Endothelial cell of hepatic sinusoid (primary cell): Measurements from ENCODE around the gene SORL1-AS1.
"Not testable (repeated sequence)": the region's sequence is repeated elsewhere in the genome, so short reads cannot be mapped to it uniquely, and the experiment has no call there.

Experiments used
- in situ Hi-C: cut with HindIII; loops from 2 replicates; pipeline ENCODE4 v1.10.0; 2017; ENCODE audit warnings: low sequenced_read_pairs

The SORL1-AS1 gene

DNA sequence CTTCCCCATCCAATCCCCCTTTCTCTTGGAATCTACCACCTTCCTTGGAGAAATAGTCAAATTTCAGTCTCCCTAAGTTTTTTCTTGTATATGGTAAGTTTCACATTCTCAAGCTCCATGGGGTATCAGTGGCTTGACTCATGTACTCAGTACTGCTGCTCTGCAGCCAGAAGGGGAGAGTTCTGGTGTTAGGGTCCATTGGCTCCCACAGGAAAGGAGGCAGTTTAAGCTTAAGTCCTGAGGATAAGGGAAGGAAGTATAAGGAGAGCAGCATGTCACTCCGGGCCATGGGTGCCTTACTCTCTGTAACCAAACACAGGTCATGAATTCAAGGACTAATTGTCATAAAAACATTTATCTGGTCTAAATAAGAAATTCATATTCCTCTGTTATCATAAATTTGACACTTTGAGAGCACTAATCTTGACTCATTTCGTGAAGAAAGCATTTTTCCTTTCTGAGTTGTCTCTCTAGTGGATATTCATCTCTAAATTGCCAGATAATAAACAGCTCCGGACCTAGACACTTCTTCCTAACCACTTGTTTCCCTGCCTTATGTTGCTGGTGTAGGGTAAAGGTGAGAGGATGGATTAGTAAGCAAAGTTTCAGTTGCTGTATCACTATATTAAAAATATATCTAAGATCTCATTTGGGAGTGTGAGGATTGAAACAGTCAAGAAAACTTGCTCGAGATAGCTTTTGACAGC, 20.8 kb downstream of the SORL1-AS1 start:
- in situ Hi-C loops = no loop called here

DNA sequence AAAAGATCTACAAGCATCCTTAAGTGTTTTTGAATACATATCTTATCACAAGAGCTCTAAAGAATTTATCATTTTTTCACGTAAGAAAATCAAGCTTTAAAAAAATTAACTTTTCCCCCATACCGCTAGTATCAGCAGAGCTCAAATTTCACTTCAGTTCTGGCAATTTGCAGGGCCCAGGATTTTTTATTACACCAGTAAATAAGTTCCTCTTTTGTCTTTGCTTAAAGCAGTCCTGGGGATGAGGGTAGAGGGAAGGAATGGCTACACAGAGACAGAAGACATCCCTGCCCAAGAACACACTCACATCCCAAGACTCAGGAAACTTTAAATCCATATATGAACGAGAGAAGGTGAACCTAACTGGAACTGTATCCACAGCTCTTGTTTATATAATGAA, 23.2 kb downstream of the SORL1-AS1 start:
- in situ Hi-C loops = no loop called here

DNA sequence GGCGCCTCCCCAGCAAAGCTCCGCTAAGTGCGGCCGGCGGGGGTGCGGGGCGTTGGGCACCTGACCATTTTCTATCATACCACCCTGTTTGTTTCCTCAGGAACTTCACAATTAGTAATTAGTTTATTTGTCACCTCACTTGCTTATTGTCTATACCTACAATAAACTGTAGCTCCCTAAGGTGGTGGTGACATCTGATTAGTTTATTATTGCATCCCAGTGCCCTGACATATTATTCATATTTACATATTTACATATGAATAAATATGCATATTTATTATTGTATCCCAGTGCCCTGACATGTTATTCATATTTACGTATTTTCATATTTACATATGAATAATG, 25.4 kb downstream of the SORL1-AS1 start:
- in situ Hi-C loops = no loop called here

DNA sequence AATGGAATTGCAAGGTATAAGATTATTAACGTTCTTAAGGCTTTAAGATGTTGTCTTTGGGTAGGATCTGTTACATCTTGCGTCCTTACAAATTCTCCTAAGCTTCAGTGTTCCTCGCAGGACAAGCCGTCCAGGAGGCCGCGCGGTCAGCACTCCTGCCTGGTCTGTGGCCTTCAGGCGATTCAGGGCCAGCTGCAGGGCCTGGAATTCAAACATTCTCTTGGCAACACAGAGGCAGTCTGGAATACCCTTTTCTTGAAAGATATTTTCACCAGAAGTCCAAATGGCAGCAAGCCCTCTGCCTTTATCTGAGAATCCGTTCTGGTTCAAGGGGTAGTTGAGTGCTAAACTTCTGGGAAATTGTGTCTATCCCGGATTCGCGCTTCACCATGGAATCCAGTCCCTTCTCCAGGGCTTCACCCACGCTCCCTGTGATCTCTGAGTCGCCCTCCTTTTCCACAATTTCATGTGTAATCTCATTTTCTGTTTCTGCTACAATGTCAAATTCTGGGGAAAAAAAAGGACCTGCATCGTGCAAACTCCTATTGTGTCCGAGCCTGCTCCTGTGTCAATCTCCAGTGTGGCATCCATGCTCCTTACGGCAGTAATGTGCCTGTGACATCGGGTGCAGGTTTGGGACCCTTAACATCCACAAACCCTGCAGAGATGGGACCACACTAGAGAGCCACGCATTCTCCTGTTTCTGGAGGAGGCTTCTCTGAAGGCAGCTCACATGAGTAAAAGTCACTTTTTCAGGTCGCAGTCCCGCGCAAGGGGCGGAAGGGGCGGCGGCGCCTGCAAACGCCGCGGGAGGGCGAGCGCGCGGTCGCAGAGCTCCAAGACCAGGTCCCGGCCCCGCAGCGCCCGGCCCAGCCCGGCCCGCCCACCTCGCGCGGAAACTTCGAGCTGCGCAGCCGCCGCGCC, 26.0 kb downstream of the SORL1-AS1 start:
- in situ Hi-C loops = no loop called here

DNA sequence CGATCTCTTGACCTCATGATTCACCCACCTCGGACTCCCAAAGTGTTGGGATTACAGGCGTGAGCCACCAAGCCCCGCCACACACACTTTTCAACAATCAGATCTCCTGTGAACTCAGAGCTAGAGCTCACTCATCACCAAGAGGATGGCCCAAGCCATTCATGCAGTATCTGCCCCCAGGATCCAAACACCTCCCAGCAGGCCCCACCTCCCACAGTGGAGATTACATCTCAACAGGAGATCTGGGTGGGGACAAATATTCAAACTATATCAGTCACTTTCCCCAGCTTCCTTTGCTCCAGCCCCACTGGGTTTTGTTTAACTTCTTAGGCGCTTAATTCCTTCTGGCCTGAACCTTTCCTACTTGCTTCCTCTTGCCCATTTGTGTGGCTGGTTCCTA, 26.9 kb downstream of the SORL1-AS1 start:
- in situ Hi-C loops = no loop called here

DNA sequence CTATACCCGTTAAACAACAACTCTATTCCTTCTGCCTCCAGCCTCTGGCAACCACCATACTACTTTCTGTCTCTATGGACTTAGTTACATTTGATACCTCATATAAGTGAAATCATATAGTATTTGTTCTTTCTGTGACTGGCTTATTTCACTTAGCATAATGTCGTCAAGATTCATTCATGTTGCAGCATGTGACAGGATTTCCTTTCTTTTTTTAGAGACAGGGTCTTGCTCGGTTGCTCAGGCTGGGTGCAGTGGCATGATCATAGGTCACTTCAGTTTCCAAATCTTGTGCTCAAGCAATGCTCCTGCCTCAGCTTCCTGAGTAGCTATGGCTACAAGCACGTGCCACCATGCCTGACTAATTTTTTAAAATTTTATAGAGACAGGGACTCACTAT, 30.1 kb downstream of the SORL1-AS1 start:
- in situ Hi-C loops = no loop called here

DNA sequence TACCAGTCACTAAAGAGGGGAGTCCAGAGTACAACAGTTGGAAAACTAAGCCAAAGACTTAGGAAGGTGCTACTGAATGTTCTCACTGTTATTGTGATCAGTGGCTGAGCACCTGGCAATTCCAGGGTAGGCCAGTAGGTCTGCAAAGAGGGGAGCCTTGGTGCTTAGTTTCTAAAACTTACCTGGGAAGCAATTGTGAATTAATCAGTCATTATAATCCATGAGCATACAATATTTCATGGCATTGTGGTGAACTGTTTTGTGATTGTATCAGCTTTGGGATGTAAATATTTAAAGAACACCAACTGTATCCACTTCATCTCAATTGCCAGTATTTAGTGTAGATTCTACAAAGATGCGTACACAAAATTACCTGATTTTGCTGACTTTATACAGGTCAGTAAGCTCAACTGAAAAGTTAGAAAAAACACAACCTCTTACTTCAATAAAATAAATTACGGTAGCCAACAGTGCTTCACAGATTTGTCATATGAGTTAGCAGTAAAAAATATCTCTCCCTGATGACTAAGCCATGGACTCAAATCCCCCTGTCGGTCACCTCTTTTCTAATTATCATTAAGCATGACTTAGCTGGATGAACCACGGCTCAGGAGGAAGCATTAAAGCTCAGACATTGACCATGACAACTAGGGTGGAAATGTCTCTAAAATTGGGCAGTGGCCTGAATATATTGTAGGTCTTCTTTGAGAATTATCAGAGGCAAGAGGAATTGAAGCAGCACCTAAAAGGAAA, 31.4 kb downstream of the SORL1-AS1 start:
- in situ Hi-C loops = no loop called here

DNA sequence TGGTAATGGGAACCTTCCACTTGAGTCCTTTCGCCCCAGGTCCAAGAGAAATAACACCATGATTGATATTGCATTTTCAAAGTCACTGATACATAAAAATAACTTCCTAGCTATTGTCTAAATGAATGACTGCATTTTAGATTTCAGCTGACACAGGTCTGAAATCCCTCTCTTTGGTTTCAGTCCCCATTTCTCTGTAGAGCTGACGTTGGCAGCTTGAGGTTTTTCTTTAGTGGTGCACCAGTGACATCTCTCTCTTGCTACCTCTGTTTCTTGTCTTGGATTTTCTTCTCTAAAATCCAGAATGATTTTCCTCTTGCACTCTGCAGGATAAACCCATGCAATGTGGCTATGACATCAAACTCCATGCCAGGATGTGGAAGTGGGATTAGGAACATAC, 32.4 kb downstream of the SORL1-AS1 start:
- in situ Hi-C loops = no loop called here

DNA sequence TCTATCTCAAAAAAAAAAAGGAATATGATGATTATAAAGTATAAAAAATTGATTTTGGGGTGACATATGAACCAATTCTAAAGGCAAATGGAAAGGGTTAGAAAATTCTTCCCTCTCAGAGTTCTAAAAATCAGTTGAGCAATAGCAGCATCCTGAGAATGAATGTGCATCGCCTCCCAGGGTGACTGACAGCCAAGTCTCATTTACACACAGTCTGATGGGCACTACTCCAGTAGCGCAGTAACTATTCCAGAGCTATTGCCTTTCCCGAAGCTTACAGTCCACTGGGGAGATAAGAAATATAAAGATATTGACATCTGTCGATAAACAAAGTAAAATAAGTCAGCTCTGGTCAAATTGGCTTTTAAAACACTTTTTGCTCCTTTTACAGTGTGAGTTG, 32.9 kb downstream of the SORL1-AS1 start:
- in situ Hi-C loops = no loop called here

DNA sequence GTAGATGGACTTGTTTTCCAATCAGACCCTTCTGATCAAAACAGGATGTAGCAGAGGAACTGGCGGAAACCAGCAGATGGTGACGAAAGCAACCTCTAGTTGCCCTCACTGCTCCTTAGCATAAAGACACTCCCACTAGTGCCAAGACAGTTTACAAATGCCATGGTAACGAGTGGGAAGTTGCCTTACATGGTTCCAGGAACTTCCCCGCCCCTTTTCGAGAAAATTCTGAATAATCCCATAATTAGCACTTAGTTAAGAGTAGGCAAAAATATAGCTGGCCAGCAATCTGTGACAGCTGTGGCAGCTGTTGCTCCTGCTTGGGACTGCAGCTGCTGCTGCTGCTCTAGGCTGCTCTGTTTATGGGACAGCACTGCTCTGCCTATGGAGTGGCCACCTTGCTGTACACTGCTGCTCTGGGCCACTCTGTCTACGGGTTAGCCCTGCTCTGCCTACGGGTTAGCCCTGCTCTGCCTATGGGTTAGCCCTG, 34.1 kb downstream of the SORL1-AS1 start:
- in situ Hi-C loops = no loop called here

DNA sequence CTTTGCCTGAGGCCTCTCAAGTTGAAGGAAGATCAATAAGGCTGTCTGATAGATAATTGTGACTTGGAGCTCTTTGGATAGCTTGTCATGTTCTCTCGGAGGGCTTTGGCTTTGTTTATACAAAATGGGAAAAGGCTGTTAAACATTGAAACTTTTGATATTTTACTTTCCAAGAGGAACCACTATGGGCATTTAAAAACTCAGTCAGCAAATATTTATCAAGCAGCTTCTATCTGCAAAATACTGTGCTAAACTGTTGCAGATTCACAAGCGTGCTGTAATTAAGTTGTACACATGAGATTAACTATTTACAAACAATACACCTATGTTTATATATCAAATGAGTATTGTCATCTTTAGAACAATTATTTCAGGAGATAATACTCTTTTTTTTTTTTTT, 35.2 kb downstream of the SORL1-AS1 start:
- in situ Hi-C loops = no loop called here

DNA sequence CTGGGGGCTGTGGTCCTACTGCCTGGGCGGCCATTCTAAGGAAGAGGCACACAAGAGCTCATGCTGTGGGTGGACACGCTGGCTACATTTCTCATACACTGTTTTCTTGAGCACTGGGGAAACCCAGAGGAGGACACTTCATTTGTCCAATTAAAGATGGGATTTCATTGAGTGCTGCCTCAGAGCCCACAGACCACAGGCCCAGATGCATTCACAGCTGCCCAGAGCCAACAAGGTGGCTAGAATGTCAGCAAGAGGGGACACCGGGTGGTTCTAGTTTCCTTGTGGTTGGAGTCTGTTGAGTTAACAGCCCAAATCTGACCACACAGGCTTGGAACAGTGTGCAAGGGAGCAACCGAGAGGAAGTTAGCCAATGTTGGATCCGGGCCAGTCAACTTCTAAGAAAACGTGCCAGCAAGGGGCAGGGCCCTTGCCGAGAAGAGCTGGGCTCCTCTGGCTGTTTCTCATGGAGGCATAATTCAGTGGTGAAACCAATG, 35.7 kb downstream of the SORL1-AS1 start:
- in situ Hi-C loops = no loop called here

DNA sequence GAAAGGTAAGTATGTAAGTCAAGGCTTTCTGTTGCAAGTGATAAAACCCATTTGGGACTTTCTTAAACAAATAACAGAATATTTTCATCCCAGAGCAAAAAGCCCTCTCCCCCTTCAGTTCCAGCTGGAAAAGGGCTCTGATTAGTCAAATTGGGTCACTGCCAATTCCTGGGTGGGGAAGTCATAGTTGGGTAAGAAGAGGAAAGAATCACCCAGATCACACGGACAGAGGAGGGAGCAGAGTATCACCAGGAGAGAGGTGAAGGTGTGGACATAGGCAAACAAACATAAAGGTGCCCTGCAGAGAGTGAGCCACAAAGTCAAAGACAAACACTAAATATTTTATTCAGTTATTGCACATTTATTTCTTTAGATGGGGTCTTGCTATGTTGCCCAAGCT, 36.9 kb downstream of the SORL1-AS1 start:
- in situ Hi-C loops = no loop called here

DNA sequence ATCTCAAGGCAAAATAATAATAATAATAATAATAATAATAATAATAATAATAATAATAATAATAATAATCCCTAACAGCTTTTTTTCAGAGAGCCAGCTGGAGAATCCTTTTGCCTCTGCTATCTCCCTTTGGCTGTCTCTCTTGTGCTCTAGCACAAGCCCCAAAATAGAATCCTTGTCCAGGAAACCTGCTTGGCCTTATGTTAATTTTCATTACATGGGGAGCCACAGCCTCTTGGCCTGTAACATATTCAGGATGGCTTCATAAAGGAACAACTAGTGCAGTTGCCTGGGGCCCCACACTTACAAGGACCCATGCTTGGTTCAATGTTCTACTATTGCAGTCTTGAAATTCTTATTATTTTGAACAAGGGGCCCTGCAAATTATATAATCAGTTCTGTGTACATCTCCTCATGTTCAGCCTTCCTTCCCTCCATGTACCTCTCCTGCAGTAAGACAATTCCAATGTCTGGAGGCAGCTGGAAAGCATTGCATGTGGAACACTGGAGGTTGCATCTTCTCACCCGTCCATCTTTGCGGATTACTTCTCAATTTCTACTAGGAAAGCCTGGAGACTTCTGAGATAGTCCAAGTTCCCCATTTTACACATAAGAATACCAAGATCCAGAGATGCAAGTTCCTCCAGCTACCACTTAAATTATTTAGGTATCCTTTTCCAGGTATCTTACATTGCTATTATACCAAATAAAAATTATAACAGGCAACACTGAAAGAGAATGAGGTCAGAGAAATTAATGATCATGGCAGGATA, 38.4 kb downstream of the SORL1-AS1 start:
- in situ Hi-C loops = no loop called here

DNA sequence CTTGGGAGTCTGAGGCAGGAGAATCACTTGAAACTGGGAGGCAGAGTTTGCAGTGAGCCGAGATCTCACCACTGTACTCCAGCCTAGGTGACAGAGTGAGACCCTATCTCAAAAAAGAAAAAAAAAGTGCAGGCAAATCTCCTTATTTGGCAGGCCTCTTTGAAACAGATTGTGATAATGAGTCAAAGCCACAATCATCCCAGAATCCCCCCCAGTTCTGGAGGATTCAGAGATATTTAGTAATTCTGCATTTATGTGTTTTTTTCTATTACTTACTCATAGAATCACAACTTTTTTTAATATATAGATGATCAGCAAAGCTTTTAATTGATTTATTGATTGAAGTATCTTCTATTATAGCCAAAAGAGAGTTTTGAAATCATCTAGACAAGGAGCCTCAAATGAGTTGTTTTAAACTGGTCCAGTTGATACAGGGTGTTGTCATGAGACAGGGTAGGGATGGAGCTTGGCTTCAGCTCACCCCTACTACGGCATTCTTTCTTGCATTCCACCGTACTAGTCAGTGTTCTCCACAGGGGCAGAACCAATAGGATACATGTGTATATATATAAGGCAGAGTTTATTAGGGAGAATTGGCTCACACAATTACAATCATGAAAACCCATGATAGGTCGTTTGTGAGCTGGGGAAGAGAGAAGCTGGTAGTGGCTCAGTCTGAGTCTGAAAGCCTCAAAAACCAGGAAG, 39.9 kb downstream of the SORL1-AS1 start:
- in situ Hi-C loops = no loop called here

DNA sequence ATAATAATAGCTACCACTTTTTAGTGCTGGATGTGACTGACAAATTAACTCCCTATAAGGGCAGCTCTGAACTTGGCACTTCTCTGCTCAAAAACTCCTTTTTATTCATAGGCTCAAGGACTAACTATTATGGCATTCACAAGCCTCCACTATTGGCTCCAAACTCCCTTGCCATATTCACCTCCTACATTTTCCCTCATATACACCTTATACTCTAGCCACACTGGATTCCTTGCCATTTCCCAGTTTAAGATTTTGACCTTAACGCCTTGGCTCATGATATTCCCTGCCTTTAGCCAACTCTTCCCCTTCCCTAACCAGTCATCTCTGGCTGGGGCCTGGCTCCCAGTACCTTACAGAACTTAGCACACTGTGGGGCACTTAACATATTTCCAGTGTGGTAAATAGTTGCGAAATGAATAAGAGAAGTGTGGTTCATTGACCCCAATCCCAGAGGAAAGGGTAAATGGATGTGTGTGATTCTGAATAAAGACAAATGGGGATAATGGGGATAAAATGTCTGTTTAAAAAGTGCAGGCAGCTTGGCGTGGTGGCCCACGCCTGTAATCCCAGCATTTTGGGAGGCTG, 40.7 kb downstream of the SORL1-AS1 start:
- in situ Hi-C loops = no loop called here

DNA sequence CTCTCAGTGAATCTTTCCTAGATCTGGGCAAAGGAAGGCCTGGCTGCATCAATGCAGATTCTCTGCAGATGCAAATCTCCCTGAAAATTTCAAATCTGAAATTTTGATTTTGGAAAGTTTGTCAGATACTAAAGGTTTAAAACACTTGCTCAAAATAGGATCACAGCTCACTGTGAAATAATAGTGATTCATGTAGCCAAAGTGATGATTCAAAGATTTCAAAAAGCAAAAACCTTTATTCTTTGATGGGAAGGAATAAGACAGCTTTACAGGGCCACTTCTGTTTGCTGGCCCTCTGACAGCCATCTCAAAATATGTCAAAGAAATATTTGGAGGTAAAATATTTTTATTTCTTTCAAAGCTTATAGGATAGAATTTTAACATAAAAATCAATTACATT, 41.4 kb downstream of the SORL1-AS1 start:
- in situ Hi-C loops = not testable (repeated sequence)

DNA sequence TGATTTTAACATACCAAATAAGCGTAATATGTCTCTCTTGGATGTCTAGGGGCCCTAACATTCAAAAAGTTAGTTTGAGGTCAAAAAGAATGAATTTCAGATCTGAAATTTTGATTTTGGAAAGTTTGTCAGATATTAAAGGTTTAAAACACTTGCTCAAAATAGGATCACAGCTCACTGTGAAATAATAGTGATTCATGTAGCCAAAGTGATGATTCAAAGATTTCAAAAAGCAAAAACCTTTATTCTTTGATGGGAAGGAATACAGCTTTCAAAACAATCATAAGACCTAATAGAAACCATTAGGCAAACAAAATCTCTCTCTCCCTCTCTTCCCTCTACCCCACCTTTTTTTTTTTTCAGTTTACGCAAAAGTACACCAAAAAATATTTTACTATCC, 42.7 kb downstream of the SORL1-AS1 start:
- in situ Hi-C loops = not testable (repeated sequence)

DNA sequence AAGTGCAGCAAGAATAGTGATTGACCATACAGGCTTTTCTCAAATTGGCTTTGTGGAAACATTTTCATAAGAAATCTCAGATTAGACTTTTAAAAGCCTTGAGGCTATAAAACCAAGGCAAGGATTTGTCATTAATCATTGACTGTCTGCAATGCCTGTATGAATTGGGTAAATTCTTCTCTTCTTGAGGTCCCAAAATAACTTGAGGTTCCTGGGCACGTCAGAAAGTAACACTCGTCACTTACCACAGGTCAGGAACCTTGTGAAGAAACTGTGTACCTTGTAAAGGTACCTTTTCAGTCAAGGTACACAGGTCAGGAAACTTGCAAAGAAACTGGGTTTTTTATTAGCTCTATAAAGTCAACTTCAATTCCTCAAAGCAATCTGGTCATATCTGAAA, 43.9 kb downstream of the SORL1-AS1 start:
- in situ Hi-C loops = no loop called here

DNA sequence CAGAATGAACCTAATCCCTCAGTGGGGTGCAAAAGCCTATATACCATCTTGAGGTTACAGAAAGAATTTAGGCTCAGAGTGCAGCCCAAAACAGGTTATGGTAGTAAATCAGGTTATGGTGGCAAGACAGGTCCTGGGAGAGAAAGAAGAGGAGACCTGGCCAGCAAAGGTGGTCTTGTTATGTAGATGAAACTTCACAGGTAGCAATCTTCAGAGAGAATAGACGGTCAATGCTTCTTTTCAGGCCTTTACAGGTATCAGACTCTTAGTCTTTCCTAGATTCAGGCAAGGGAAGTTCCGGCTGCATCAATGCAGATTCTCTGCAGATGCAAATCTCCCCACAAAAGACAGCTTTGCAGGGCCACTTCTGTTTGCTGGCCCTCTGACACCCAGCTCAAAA, 46.5 kb downstream of the SORL1-AS1 start:
- in situ Hi-C loops = no loop called here
